H1 (cell line): ENCODE data around the gene STARD8.

Experiments
- CREB1 ChIP-seq: IDR thresholded peaks from 2 replicates; pipeline ENCODE4 v1.6.1; 2012; ENCODE audit warnings: inconsistent platforms
- EZH2 ChIP-seq: fragments of 200-600 bp; sonication (generic); IDR thresholded peaks from 2 replicates; pipeline ENCODE4 v1.7.1; 2012; ENCODE audit warnings: low read depth, mild to moderate bottlenecking, moderate library complexity, low read length, inconsistent platforms; ENCODE audit not compliant: severe bottlenecking
- GTF2F1 ChIP-seq: IDR thresholded peaks from 2 replicates; pipeline ENCODE4 v1.6.1; 2012; ENCODE audit warnings: low read depth, low read length, improper control_type of control experiment, borderline replicate concordance
- NRF1 ChIP-seq: IDR thresholded peaks from 2 replicates; pipeline ENCODE4 v1.6.1; 2011; ENCODE audit warnings: mild to moderate bottlenecking, low read depth, low read length, improper control_type of control experiment
- POLR2A ChIP-seq, 2 experiments: IDR thresholded peaks; 1 replicate in 1 of 2; 2 replicates in 1 of 2; pipeline ENCODE4 v1.6.1; 2011; ENCODE audit warnings: low read depth in 2 of 2, low read length in 2 of 2, mild to moderate bottlenecking in 2 of 2; ENCODE audit errors: control extremely low read depth in 1 of 2
- POLR2AphosphoS5 ChIP-seq: IDR thresholded peaks from 2 replicates; pipeline ENCODE4 v1.6.1; 2011; ENCODE audit warnings: low read depth, low read length
- RAD21 ChIP-seq, 2 experiments: IDR thresholded peaks in 1 of 2; conservative IDR thresholded peaks in 1 of 2; 2 replicates each; pipeline ENCODE4 v1.6.1; 2011; ENCODE audit warnings: low read depth in 2 of 2, low read length in 2 of 2, improper control_type of control experiment in 1 of 2, inconsistent platforms in 1 of 2, mild to moderate bottlenecking in 1 of 2, moderate library complexity in 1 of 2
- SIN3A ChIP-seq, 2 experiments: IDR thresholded peaks in 1 of 2; conservative IDR thresholded peaks in 1 of 2; 2 replicates each; pipeline ENCODE4 v1.6.1; 2011 to 2012; ENCODE audit warnings: low read length in 2 of 2, improper control_type of control experiment in 1 of 2, low read depth in 1 of 2, mild to moderate bottlenecking in 1 of 2
- TEAD4 ChIP-seq: IDR thresholded peaks from 2 replicates; pipeline ENCODE4 v1.6.1; 2012; ENCODE audit warnings: low read depth, low read length, inconsistent platforms, mixed read lengths
- YY1 ChIP-seq: IDR thresholded peaks from 2 replicates; pipeline ENCODE4 v1.6.1; 2011; ENCODE audit warnings: low read depth, mild to moderate bottlenecking, low read length
- TF ChIP-seq, protein P1 (sequence below), 3 experiments: IDR thresholded peaks; 1 replicate in 2 of 3; 2 replicates in 1 of 3; pipeline versions ENCODE4 v1.5.1 to v1.6.1; 2011; ENCODE audit warnings: low read length in 3 of 3, mild to moderate bottlenecking in 3 of 3, inconsistent platforms in 2 of 3, low read depth in 1 of 3, moderate library complexity in 1 of 3; ENCODE audit not compliant: insufficient read depth in 1 of 3; ENCODE audit errors: control extremely low read depth in 1 of 3
- TF ChIP-seq, protein P2 (sequence below): IDR thresholded peaks from 2 replicates; pipeline ENCODE4 v1.6.1; 2012; ENCODE audit warnings: inconsistent platforms
- TF ChIP-seq, protein P3 (sequence below): IDR thresholded peaks from 2 replicates; pipeline ENCODE4 v1.6.1; 2011; ENCODE audit warnings: low read length, improper control_type of control experiment

GRCh38 chrX:68754406-68754805 is 106.9 kb downstream of the STARD8 start:
- no peak for TF ChIP-seq NRF1
- no peak for TF ChIP-seq EZH2
- TF ChIP-seq, protein P1, sequence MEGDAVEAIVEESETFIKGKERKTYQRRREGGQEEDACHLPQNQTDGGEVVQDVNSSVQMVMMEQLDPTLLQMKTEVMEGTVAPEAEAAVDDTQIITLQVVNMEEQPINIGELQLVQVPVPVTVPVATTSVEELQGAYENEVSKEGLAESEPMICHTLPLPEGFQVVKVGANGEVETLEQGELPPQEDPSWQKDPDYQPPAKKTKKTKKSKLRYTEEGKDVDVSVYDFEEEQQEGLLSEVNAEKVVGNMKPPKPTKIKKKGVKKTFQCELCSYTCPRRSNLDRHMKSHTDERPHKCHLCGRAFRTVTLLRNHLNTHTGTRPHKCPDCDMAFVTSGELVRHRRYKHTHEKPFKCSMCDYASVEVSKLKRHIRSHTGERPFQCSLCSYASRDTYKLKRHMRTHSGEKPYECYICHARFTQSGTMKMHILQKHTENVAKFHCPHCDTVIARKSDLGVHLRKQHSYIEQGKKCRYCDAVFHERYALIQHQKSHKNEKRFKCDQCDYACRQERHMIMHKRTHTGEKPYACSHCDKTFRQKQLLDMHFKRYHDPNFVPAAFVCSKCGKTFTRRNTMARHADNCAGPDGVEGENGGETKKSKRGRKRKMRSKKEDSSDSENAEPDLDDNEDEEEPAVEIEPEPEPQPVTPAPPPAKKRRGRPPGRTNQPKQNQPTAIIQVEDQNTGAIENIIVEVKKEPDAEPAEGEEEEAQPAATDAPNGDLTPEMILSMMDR (IDR thresholded peaks at IDR 0.05; ENCODE audit: control extremely low read depth in 1 of 3, insufficient read depth in 1 of 3, low read depth in 1 of 3, low read length in 3 of 3): no peak
- TF ChIP-seq, protein P2, sequence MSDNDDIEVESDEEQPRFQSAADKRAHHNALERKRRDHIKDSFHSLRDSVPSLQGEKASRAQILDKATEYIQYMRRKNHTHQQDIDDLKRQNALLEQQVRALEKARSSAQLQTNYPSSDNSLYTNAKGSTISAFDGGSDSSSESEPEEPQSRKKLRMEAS: no peak
- no peak for TF ChIP-seq POLR2A (IDR thresholded peaks at IDR 0.05; ENCODE audit: control extremely low read depth in 1 of 2, low read depth in 2 of 2, low read length in 2 of 2)
- TF ChIP-seq GTF2F1: no peak
- TF ChIP-seq RAD21 (IDR thresholded peaks at IDR 0.05 in 1 of 2, conservative IDR thresholded peaks at IDR 0.05 in 1 of 2; ENCODE audit: low read depth in 2 of 2, low read length in 2 of 2): no peak
- TF ChIP-seq, protein P3, sequence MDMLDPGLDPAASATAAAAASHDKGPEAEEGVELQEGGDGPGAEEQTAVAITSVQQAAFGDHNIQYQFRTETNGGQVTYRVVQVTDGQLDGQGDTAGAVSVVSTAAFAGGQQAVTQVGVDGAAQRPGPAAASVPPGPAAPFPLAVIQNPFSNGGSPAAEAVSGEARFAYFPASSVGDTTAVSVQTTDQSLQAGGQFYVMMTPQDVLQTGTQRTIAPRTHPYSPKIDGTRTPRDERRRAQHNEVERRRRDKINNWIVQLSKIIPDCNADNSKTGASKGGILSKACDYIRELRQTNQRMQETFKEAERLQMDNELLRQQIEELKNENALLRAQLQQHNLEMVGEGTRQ: no peak
- TF ChIP-seq CREB1: no peak
- TF ChIP-seq YY1: no peak
- no peak for TF ChIP-seq TEAD4
- no peak for TF ChIP-seq SIN3A (conservative IDR thresholded peaks at IDR 0.05 in 1 of 2, IDR thresholded peaks at IDR 0.05 in 1 of 2; ENCODE audit: low read depth in 1 of 2, low read length in 2 of 2)
- no peak for TF ChIP-seq POLR2AphosphoS5
